Stomach (tissue), 4 donors: ENCODE results near the gene CAMSAP2.

Experiments
- POLR2A ChIP-seq, 4 donors: fragments of 450-650 bp; IDR thresholded peaks; one replicate each; pipeline ENCODE4 v1.6.1; 2016; ENCODE audit warnings: antibody characterized with exemption in 4 of 4, control low read depth in 2 of 4, mild to moderate bottlenecking in 1 of 4, moderate library complexity in 1 of 4
- POLR2AphosphoS5 ChIP-seq, 3 donors: sonication (generic); formaldehyde crosslinking; IDR thresholded peaks; one replicate each; pipeline ENCODE4 v1.6.1; 2016; ENCODE audit warnings: antibody characterized with exemption in 3 of 3
- TF ChIP-seq, protein P1 (sequence below), 7 experiments: fragments of 450-650 bp in 4 of 7; fragments of 200-600 bp in 3 of 7; sonication (generic) in 3 of 7; IDR thresholded peaks; one replicate each; pipeline ENCODE4 v1.5.1; 2016 to 2019; ENCODE audit warnings: antibody characterized with exemption in 7 of 7, control low read depth in 2 of 7, mild to moderate bottlenecking in 1 of 7

DNA sequence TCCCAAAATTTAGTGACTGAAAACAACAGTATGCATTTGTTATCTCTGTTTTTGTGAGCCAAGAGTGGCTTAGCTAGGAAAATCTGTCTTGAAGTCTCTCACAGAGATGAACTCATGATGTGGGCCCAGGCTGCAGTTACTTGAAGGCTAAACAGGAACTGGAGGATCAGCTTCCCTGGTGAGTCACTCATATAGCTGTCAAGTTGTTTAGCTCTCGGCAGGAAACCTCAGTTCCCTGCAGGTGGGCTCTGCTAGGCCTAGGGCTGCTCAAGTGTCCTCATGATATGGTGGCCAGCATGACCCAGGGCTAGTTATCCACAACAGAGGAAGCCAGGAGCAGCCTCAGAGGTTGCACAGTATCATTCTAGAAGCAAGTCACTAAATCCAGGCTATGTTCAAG is 38.8 kb upstream of the CAMSAP2 start:
- TF ChIP-seq POLR2AphosphoS5 (IDR thresholded peaks at IDR 0.05) (no peak), POLR2A (IDR thresholded peaks at IDR 0.05) (no peak)
- TF ChIP-seq, protein P1, sequence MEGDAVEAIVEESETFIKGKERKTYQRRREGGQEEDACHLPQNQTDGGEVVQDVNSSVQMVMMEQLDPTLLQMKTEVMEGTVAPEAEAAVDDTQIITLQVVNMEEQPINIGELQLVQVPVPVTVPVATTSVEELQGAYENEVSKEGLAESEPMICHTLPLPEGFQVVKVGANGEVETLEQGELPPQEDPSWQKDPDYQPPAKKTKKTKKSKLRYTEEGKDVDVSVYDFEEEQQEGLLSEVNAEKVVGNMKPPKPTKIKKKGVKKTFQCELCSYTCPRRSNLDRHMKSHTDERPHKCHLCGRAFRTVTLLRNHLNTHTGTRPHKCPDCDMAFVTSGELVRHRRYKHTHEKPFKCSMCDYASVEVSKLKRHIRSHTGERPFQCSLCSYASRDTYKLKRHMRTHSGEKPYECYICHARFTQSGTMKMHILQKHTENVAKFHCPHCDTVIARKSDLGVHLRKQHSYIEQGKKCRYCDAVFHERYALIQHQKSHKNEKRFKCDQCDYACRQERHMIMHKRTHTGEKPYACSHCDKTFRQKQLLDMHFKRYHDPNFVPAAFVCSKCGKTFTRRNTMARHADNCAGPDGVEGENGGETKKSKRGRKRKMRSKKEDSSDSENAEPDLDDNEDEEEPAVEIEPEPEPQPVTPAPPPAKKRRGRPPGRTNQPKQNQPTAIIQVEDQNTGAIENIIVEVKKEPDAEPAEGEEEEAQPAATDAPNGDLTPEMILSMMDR (IDR thresholded peaks at IDR 0.05): no peak
